GM19438 (cell line): Measurements from ENCODE around the gene CANT1.

ENCODE experiments used
- ATAC-seq: cut with Tn5 transposase; IDR thresholded peaks from one replicate; pipeline ENCODE4 v1.9.1; 2021; ENCODE audit warnings: low read depth; ENCODE audit not compliant: unreplicated experiment

The CANT1 gene

GRCh38 chr17:78944956-78945355, 64.6 kb downstream of the CANT1 start:
- ATAC-seq, result no peak

- no peak for ATAC-seq
Measured at GRCh38 chr17:78944026-78944425, 65.5 kb downstream of the CANT1 start.
